GM21367 (cell line): ENCODE data around the gene TRIM63.
A peak's percentile ranks its signal among the peaks of the same experiment; 100 is the strongest.
"Not testable (repeated sequence)": the region's sequence is repeated elsewhere in the genome, so short reads cannot be mapped to it uniquely, and the experiment has no call there.

Experiments
- ATAC-seq: cut with Tn5 transposase; IDR thresholded peaks from one replicate; pipeline ENCODE4 v1.9.1; 2021; ENCODE audit not compliant: unreplicated experiment

TRIM63 gene

DNA sequence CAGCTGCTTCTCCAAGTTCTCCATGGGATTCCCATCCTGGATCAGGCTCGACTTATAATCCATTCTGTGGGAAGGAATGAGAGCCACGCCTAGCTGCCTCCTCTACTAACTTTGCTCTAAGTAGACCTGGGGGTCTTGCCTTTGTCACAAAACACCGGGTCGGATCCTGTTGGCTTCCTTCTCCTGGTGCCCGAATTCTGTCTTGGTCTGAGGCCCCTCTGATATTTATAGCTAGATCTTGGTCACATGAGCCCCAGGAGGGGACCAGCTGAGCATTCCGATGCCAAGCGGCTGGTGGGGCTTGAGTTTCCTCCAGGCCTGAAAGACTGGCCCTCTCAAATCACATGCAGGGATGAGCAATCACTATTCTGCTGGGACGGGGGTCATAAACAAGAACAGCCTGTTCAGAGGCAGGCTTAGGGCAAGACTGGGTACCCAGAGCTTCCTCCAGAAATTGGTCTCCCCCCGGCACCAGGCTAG lies at the start of gene TRIM63:
TSS of gene TRIM63 (minus strand) at position 199 of the 480 bp plus-strand sequence. CDS start at position 63, 136 bp downstream.
- ATAC-seq: no peak

DNA sequence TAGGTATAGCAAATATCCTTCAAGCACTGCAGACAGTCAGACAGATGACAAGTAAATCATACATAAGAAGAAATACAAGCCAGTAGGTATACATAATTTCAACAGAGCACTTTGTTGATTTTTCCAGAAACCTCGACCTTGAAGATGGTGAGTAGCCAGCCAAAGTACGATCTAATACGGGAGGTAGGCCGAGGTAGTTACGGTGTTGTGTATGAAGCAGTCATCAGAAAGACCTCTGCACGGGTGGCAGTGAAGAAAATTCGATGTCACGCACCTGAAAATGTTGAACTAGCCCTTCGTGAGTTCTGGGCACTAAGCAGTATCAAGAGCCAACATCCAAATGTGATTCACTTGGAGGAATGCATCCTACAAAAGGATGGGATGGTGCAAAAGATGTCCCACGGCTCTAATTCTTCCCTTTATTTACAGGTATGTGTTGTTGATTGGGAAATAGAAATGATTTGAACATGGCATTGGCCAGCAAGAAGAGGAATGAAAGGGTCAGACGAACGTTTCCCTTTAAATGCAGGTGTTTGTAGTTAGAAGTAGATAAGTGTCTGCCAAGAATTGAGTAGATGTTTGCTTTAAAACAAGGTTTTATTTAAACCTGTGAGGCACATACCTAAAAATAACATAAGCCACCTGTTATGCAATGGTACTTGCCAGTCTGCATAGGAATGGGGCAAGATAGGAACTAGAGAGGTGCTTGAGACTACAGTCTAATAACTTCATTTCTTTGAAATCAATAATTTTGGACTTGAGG lies 46.9 kb upstream of the TRIM63 start:
- no peak for ATAC-seq

DNA sequence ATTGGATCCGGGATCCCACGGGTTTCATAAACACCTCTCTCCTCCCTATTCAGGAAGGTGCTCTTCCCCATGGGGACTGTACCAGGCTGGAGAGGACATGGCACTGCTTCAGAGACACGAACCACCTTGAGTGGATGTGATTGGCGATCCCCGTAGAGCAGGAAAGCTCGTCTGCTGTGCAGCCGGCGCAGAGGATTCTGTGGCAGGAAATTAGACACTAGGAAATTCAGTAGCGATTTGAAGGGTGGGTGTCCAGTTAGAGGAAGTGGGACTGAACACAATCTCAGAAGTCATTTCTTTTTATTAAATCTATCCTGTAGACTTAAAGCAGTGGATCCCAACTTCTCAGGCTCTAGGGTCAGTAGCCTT lies 45.0 kb upstream of the TRIM63 start:
- ATAC-seq: no peak

DNA sequence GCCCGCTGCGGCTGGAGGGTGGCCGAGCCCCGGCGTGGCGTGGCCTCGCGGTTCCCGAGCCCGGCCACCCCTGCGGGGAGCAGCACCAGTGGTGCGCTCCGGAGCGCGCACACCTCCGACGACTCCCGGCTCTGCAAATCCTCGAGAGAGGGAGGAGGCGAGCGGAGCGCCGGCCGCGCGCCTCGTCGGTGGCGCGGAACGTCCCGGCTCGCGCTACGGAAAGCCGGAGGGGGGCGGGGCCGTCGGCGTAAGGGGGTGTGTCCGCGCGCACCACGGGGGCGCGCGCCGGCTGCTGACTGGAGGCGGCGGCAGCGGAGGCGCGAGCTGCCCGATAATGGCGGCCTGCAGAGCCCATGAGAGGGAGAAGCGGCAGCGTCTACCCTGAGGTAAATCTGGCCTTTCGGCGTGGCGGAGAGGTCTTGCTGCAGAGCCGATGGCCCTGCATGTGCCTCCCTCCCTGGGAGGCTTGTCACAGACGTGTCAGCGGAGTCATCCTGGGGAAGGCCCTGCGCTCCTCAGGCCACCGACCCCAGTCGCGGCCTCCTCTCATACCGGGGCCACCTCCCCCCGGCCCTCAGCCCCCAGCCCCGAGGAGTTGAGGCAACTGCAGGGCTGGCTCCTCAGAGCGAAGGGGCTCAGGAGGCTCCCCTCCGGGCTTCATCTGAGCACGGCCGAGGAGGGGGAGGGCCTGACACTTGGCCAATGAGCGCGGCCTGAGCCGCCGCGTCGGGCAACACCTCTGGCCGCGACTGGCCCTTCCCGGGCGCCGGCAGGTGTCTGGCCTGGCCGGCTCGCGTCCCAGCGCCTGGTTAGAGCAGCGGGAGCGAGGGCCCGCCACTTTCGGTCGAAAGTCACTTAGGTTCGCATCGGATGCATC lies 44.3 kb upstream of the TRIM63 start, which contains the start of gene PDIK1L:
TSS of gene PDIK1L (plus strand) at position 295 of the 877 bp plus-strand sequence. CDS start 2,485 bp downstream, outside the sequence.
- peak; percentile 54 for ATAC-seq

DNA sequence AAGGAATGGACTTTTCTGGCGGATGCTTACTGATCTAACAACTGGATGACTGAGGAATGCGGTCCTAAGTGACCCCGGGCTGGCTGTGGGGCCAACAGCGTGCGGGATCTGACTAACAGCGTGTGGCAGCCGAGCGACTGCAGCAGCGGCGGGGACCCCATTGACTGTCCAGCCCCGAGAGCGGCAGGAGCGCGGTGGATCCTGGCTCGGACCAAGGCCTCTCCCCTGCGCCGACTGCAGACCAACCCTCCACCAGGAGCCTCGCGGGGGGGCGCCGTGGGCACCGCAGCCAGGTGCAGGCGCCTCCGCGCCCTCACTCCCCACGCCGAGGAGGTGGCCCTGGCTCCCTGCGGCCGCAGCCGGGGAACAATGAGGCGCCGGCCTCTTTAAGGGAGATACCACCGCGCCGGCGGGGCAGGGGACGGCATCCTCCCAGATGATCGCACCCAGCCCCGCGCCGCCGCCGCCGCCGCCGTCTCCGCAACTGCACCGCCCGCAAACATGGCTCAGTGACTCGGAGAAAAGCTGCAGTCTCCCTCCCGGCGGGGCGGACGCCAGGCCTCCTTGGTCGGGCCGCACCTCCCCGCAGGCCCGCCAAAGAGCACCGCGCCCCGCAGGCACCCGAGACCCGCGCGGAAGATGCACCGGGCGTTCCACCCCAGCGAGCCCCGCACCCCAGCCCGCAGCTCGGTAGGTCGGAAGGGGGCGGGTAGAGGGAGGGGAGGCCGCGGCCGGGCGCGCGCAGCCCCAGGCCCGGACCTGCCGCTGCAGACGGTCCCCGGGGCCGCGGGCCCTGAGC lies 43.5 kb upstream of the TRIM63 start:
- ATAC-seq: peak; percentile 34

DNA sequence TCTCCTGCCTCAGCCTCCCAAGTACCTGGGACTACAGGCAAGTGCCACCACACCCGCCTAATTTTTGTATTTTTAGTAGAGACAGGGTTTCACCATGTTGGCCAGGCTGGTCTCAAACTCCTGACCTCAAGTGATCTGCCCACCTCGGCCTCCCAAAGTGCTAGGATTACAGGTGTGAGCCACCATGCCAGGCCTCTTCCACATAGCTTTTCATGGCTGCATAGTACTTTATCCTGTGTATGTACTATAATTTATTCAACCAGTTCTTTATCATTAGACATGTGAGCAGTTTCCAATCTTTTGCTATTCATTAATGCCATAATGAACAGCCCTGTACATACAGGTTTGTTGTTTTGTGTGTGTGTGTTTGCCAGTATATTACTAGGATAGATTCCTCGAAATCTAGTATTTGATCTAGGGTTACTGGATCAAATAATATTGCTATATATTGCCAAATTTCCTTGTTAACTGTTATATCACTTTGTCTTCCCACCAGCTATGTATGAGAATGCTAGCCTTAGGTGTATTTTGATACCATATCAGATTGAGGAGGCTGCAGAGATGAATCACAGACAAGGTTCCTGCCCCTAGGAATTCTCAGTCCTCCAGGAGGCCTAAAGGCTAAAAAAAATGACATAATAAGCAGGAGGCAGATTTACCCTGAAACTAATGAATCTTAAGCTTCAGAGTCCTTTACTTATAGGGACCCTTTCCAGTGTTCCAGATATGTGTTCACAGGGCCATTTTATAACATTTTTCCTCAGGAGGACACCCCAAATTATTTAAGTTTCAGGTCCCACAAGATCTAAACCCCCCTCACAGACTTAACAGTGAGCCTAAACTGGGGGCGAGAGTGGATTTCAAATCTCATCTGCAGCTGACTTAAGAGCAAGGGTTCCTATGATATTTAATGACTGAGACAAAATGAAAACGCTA lies 42.1 kb upstream of the TRIM63 start:
- ATAC-seq: no peak

DNA sequence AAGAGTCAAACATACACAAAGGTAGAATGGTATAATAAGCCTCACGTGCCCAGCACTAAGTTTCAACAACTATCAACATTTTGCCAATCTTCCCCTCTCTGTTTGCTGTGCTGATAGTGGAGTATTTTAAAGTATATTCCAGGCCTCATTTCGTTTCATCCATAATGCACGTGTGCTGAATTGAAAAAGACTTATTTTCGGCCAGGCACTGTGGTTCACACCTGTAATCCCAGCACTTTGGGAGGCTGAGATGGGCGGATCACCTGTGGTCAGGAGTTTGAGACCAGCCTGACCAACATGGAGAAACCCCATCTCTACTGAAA lies 37.8 kb upstream of the TRIM63 start:
- not testable (repeated sequence) for ATAC-seq

DNA sequence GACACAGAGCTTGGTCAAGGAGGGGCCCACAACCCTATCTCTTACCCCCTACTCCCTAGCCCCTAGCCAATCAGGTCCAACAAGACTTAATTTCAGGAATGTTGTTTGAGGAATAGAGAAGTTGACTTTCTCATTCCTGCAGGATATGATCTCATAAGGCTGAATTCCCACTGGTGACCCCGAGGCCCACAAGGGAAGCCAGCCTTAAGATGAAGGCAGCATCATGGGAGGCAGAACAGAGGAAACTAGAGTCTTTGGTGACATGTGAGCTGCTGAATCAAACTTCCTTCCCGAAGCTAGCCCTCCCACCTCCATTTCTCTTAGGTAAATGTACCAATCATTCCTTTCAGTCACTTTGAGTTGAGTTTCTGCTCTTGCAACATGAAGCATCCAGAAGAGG lies 35.1 kb upstream of the TRIM63 start:
- ATAC-seq: no peak

DNA sequence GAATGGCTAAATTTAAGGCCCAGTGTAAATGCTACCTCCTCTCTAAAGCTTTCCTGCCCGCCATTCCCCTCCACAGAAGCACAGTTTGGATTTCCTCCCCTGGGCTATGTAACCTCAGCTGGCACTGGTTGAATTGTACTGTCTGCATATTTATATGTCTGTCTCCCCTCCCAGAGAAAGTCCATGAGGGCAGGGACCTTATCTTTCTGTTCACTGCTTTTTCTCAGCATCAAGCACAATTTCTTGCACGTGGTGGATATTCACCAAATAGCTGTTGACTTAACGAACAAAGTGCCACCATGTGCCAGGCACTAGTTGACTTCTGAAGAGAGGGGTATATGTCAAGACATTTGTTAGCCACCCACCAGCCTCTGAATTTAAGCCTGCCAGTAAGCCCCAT lies 34.7 kb upstream of the TRIM63 start:
- ATAC-seq: no peak

DNA sequence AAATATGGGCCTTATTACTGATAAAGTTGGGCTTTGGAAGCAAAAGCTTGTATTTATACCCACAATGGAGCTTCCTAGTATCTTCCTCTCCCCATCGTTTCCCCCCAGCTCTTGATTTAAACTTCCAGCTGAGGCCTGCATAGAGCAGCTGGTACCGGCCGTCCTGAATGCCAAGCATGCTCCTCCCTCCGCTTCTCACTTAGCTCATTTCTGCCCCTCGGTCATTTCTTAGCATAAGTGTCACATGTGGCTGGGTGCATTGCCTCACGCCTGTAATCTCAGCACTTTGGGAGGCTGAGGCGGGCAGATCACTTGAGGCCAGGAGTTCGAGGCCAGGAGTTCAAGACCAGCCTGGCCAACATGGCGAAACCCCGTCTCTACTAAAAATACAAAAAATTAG lies 32.8 kb upstream of the TRIM63 start:
- ATAC-seq: not testable (repeated sequence)

DNA sequence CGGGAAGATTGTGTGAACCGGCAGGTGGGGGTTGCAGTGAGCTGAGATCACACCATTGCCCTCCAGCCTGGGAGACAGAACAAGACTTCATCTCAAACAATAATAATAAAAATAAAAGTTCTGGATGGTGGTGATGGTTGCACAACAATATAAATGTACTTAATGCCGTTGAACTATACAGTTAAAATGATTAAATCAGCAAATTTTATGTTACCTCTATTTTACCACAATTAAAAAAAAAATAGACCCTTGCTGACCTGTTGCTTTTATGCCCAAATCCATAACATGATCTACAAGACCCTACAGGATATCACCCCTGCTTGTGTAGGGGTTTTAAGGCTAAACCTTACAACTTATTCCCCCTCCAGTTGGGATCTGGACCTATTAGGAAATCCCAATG lies 32.4 kb upstream of the TRIM63 start:
- no peak for ATAC-seq

DNA sequence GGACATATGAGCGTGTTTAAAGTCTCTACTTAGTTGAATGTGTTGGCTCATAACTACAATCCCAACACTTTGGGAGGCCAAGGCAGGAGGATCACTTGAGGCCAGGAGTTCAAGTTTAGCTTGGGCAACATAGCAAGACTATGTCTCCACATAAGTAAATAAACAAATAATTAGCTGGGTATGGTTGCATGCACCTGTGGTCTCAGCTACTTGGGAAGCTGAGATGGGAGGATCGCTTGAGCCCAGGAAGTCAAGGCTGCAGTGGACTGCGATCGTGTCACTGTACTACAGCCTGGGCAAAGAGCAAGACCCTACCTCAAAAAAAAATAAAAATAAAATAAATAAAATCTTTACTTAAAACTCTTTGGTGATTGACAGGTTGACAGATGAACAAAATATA lies 31.2 kb upstream of the TRIM63 start:
- no peak for ATAC-seq

DNA sequence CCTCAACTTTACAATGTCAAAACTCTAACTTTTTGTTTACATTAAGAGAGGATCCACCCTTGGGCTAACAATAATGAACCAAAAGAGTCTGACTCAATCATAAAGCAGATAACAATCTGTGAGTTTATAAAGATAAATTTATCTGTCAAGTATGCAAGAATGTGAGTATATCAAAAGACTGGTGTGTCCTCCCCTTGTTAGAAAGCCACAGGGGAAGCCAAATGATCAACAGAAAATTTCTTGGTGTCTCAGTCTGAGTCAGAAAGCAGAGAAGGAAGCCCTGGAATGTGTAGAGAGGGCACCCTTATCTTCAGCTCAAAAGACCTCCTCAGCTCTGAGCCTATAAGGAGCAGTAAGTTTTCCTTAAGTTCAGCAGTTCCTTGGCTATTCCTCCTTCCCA lies 30.3 kb upstream of the TRIM63 start:
- ATAC-seq: no peak

DNA sequence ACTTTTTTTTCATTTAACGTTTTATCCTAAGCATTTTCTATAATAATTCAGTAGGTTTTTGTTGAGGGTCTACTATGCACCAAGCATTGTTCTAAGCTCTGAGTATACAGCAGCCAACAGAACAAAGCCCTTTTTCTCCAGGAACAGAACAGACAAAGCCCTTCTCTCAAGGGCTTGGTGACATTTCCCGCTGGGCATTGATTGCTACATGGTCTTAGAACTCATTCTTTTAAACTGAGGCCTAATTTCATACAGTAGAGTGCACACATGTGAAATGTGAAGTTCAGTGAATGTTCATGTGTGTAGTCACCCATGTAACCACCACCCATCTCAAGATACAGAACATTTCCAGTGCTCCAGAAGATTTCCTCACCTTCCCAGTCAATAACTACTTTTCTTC lies 29.0 kb upstream of the TRIM63 start:
- no peak for ATAC-seq

DNA sequence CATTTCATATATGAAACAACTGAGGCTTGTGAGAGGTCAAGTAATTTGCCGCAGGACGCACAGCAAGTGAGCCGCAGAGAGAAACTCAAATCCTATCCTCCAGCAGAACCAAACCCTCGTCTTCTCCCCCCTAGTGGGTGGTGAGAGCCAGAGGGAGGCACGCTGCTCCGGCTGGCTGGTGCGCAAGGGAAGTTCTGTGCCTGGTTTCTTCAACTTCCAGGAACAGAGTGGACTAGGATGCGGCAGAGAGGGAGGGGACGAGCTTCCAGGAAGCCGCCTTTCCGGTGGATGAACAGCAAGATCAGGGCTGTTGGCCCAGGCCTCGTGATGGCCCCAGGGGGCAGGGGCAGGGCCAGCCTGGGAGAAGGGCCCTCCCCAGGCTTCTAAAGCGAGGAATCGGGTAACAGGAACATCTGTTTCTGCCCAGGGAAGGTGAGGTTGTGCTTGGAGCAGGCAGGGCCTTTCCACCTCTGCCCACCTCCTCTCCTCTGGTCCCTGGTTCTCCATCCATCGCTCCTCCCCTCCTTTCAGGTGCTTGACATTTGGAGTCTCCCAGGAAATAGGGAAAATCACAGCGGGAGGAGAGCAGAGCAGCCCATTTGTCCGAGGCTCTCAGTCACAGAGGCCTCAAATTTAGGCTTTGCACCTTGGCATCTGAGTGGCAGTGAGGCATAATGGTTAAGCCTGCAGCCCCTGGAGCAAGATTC lies 27.4 kb upstream of the TRIM63 start:
- no peak for ATAC-seq

DNA sequence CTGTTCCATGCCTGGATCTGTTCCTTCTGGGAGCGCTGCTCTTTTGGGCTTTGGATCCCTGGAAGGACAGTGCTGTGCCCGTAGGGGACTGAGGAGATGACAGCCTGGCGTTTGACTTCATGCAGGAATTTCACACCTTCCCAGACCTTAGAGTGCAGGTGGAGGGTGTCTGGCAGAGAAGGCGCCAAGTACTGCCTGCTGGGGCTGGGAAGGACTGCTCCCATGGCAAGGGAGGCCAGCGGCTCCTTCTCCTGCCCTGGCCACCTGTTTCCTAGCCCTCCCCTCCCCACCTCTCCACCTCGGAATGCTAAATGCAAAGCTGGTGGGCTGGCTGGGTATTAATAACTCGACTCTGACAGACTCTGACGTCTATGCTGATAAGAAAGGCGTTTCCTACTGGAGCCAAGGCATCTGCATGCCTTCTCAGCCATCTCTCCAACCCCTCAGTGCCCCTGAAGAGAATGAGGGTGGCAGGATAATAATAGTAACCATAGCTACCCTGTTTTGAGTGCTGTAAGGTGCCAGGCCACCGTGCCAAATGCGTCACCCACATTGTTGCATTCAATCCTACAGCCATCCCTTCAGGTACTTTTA lies 26.7 kb upstream of the TRIM63 start:
- no peak for ATAC-seq

DNA sequence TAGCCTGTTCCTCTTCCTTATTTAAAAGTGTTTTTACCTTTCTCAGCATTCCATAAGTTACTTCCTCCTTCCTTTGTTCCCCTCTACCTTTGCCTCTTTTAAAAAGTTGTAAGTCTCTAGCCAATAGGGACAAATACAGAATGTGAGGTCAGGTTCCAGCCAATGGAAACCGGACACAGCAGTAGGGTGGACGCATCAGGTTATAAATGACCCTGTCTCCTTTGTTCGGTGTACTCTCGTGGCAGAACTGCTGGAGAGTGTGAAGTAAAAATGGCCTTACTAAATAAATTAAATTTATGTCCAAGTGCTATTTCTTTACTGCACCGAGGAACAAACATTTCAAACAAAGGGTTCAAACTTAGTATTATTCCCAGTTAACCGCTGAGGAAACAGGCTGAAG lies 26.1 kb upstream of the TRIM63 start:
- not testable (repeated sequence) for ATAC-seq

DNA sequence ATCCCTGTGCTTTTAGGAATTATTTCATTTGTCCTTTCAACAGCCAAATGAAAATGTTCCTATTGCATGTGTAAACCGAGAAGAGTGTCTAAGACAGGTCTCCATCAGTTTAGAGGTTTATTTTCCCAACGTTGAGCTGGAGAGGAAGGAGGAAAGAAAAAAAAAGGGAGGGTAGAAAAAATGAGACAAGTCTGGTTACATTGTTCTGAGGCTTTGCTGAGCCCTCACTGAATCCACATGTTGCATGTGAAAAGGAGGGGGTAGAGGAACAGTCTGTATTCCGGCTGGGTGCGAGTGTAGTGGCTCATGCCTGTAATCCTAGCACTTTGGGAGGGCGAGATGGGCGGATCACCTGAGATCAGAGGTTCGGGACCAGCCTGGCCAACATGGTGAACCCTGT lies 25.0 kb upstream of the TRIM63 start:
- no peak for ATAC-seq

DNA sequence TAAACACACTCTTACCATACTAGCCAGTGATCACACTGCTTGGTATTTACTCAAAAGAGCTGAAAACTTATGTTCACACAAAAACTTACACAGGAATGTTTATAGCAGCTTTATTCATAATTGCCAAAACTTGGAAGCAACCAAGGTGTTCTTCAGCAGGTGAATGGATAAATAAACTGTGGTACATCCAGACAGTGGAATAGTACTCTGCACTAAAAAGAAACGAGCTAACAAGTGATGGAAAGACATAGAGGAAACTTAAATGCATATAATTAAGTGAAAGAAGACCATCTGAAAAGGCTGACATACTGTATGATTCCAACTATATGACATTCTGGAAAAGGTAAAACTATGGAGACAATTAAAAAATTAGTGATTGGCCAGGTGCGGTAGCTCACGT lies 23.5 kb upstream of the TRIM63 start:
- no peak for ATAC-seq
